Effector memory CD4-positive, alpha-beta T cell (primary cell): ENCODE measurements around the gene SALL4.
"Not testable (repeated sequence)": the region's sequence is repeated elsewhere in the genome, so short reads cannot be mapped to it uniquely, and the experiment has no call there.

Experiments
- DNase-seq, 3 donors: peaks; one replicate each; pipeline ENCODE4 v3.0.0-alpha.2; 2020
- H3K27ac ChIP-seq: 2 replicates; pipeline ENCODE4 v1.7.0; 2013; ENCODE audit warnings: mild to moderate bottlenecking, low read length, moderate library complexity; ENCODE audit not compliant: insufficient read depth, poor library complexity, severe bottlenecking
- H3K27me3 ChIP-seq: replicated peaks from 2 replicates; pipeline ENCODE4 v1.7.0; 2013; ENCODE audit warnings: mild to moderate bottlenecking, low read length; ENCODE audit not compliant: insufficient read depth, control insufficient read depth, poor library complexity, severe bottlenecking
- H3K36me3 ChIP-seq: 2 replicates; pipeline ENCODE4 v1.7.0; 2013; ENCODE audit warnings: mild to moderate bottlenecking, low read length, moderate library complexity; ENCODE audit not compliant: control insufficient read depth, insufficient read depth
- H3K4me1 ChIP-seq: 2 replicates; pipeline ENCODE4 v1.7.0; 2013; ENCODE audit warnings: low read length, mild to moderate bottlenecking; ENCODE audit not compliant: control insufficient read depth, insufficient read depth, poor library complexity, severe bottlenecking
- H3K4me3 ChIP-seq: 2 replicates; pipeline ENCODE4 v1.7.0; 2013; ENCODE audit warnings: low read length, low read depth, mild to moderate bottlenecking; ENCODE audit not compliant: insufficient read depth, poor library complexity, severe bottlenecking
- H3K9me3 ChIP-seq: 2 replicates; pipeline ENCODE4 v1.7.0; 2013; ENCODE audit warnings: mild to moderate bottlenecking, low read length, moderate library complexity; ENCODE audit not compliant: control insufficient read depth

The SALL4 gene

GRCh38 chr20:51740308-51740707 lies 62.0 kb downstream of the SALL4 start:
- DNase-seq, H3K27ac ChIP-seq: not testable (repeated sequence)

GRCh38 chr20:51739722-51740249 lies 62.5 kb downstream of the SALL4 start:
- H3K27me3 ChIP-seq = no peaks in the 10 kb centered on the region
- H3K4me1 ChIP-seq = no peaks in the 10 kb centered on the region
- no peak for DNase-seq
- H3K36me3 ChIP-seq = no peaks in the 10 kb centered on the region
- H3K27ac ChIP-seq = no peak overlapping the region
- H3K4me3 ChIP-seq = no peak overlapping the region
- no peaks in the 10 kb centered on the region for H3K9me3 ChIP-seq

More at GRCh38 chr20:51740308-51740707, 62.0 kb downstream of the SALL4 start:
- not testable (repeated sequence) for H3K4me1 ChIP-seq, H3K9me3 ChIP-seq, H3K27me3 ChIP-seq, H3K4me3 ChIP-seq, H3K36me3 ChIP-seq

GRCh38 chr20:51738877-51739447 lies 63.4 kb downstream of the SALL4 start:
- Histone ChIP-seq H3K4me1 (no peaks in the 10 kb centered on the region), H3K27me3 (no peaks in the 10 kb centered on the region), H3K36me3 (no peaks in the 10 kb centered on the region), H3K9me3 (no peaks in the 10 kb centered on the region), H3K27ac (no peak overlapping the region), H3K4me3 (no peak overlapping the region)
- no peak for DNase-seq

GRCh38 chr20:51738261-51738660 lies 64.1 kb downstream of the SALL4 start:
- H3K27ac ChIP-seq, DNase-seq, H3K4me1 ChIP-seq, H3K9me3 ChIP-seq, H3K27me3 ChIP-seq, H3K4me3 ChIP-seq, H3K36me3 ChIP-seq: not testable (repeated sequence)

GRCh38 chr20:51736947-51737346 lies 65.4 kb downstream of the SALL4 start:
- Histone ChIP-seq H3K36me3 (no peaks in the 10 kb centered on the region), H3K27me3 (no peaks in the 10 kb centered on the region), H3K9me3 (no peaks in the 10 kb centered on the region), H3K4me1 (no peaks in the 10 kb centered on the region), H3K27ac (no peak overlapping the region), H3K4me3 (no peak overlapping the region)
- DNase-seq = no peak

GRCh38 chr20:51735728-51736600 lies 66.4 kb downstream of the SALL4 start:
- H3K4me3 ChIP-seq = no peak overlapping the region
- no peak for DNase-seq
- no peaks in the 10 kb centered on the region for H3K27me3 ChIP-seq
- H3K27ac ChIP-seq = no peak overlapping the region
- no peaks in the 10 kb centered on the region for H3K4me1 ChIP-seq
- H3K9me3 ChIP-seq = no peaks in the 10 kb centered on the region
- H3K36me3 ChIP-seq = no peaks in the 10 kb centered on the region

GRCh38 chr20:51734876-51735720 lies 67.2 kb downstream of the SALL4 start:
- no peaks in the 10 kb centered on the region for H3K27me3 ChIP-seq
- no peaks in the 10 kb centered on the region for H3K4me1 ChIP-seq
- no peak overlapping the region for H3K4me3 ChIP-seq
- H3K9me3 ChIP-seq = no peaks in the 10 kb centered on the region
- no peak overlapping the region for H3K27ac ChIP-seq
- DNase-seq = no peak
- H3K36me3 ChIP-seq = no peaks in the 10 kb centered on the region

GRCh38 chr20:51733070-51733469 lies 69.3 kb downstream of the SALL4 start:
- no peak for DNase-seq
- H3K4me1 ChIP-seq = no peaks in the 10 kb centered on the region
- H3K36me3 ChIP-seq = no peaks in the 10 kb centered on the region
- no peaks in the 10 kb centered on the region for H3K9me3 ChIP-seq
- H3K27me3 ChIP-seq = no peaks in the 10 kb centered on the region
- no peak overlapping the region for H3K4me3 ChIP-seq
- H3K27ac ChIP-seq = no peak overlapping the region
